ENCODE data around the gene DENND6B. TPM values are rescaled to one million over a fixed set of nuclear protein-coding genes. Genes with fewer than 3 reads are reported as not detected.

Gene DENND6B
- total and polyA plus RNA-seq, 2 of the 13 experiments (the other 11 are each of a cell fraction or from before 2014, with no cell fraction given) = 0.95 to 3.8 TPM

GRCh38 chr22:50270666-50271394, 56.0 kb downstream of the DENND6B start (continued):
- TF ChIP-seq BORCS8-MEF2B (CRISPR knock-in tag; IDR thresholded peaks at IDR 0.05) = peak; percentile 92
- no peak for TF ChIP-seq KIAA2018 (CRISPR knock-in tag; IDR thresholded peaks at IDR 0.05; ENCODE audit: borderline replicate concordance)
- TF ChIP-seq GATAD2A (CRISPR knock-in tag; IDR thresholded peaks at IDR 0.05) = no peak
- TF ChIP-seq SIN3B (IDR thresholded peaks at IDR 0.05; ENCODE audit: low read length) = no peak
- no peak for TF ChIP-seq ONECUT2 (CRISPR knock-in tag; IDR thresholded peaks at IDR 0.05)
- TF ChIP-seq SOX6 (IDR thresholded peaks at IDR 0.05) = no peak
- peak; percentile 36; the same call in 1 of the 2 replicates for TF ChIP-seq SOX6 (CRISPR knock-in tag; IDR thresholded peaks at IDR 0.05)
- no peak for TF ChIP-seq THAP8 (CRISPR knock-in tag; IDR thresholded peaks at IDR 0.05; ENCODE audit: borderline replicate concordance)
- TF ChIP-seq ZNF503 (CRISPR knock-in tag; IDR thresholded peaks at IDR 0.05) = peak; percentile 63; the same call in 1 of the 2 replicates
- no peak for TF ChIP-seq ZBTB7B (CRISPR knock-in tag; IDR thresholded peaks at IDR 0.05)
- peak; percentile 40; the same call in 1 of the 2 replicates for TF ChIP-seq EED (CRISPR knock-in tag; IDR thresholded peaks at IDR 0.05)
- 0 out of 2 replicates have a peak, but pooled peaks have one; percentile 43 for TF ChIP-seq ZNF761 (CRISPR knock-in tag; conservative IDR thresholded peaks at IDR 0.05)
- peak; percentile 87 for TF ChIP-seq ETS1 (CRISPR knock-in tag; IDR thresholded peaks at IDR 0.05)
- TF ChIP-seq YEATS4 (CRISPR knock-in tag; IDR thresholded peaks at IDR 0.05; ENCODE audit: borderline replicate concordance) = 0 out of 2 replicates have a peak, but pooled peaks have one; percentile 15
- TF ChIP-seq ARNT2 (CRISPR knock-in tag; IDR thresholded peaks at IDR 0.05; ENCODE audit: low read depth) = peak; percentile 86
- TF ChIP-seq ZNF121 (CRISPR knock-in tag; IDR thresholded peaks at IDR 0.05) = no peak

Data from HepG2 (cell line).